ENCODE measurements around the gene RHNO1.

The RHNO1 gene

DNA sequence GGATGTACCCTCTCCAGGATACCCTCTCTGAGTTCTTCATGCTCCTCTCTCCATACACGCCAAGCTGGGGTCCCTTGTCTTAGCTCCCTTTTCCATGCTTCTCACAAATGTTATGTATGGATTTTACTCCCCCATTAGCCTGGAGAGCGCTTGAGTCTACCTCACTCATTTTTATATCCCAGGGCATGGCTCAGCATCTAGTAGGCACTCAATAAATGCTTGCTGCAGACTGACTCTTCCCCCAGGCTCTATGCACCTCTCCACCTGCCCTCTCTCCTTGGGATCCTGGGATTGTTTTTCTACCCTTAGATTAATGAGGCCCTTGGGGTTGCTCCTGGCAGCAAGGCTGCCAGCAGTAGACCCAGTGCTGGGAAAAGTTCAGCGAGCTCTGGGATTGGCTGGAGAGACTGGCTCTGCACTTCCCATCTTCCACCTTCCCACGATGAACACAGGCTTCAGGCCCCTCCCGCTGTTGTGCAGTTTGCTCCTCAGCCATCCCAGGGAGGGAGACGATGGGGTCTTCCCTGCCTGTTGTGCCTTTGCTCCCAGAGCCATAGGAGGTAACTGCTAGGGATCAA is 44.4 kb upstream of the RHNO1 start:
- Histone ChIP-seq H3K27ac (ENCODE audit: extremely low read depth, low read depth, low read length) (no peak overlapping the region), H3K36me3 (ENCODE audit: control insufficient read depth in 2 of 2, insufficient read depth in 1 of 2, low read length in 2 of 2) (peaks cover 12 to 35% of the 10 kb centered on the region in 2 experiments; a peak in 2 of 3 replicates), H3K4me3 (ENCODE audit: low read depth, low read length) (no peak overlapping the region), H3K9me3 (ENCODE audit: control insufficient read depth, insufficient read depth, low read depth, low read length) (no peaks in the 10 kb centered on the region), H3K4me1 (ENCODE audit: control insufficient read depth, insufficient read depth, low read length) (no peaks in the 10 kb centered on the region)
- CTCF ChIA-PET: interaction anchor here (0.8 to 2.2 kb wide), 3 partner anchors 13 to 49 kb away, joined by 3 to 8 read pairs (median 4); no protein-coding TSS in a partner anchor
- peak; percentile 84 for TF ChIP-seq ZNF664 (tag by site-specific recombination; IDR thresholded peaks at IDR 0.05)
- TF ChIP-seq ZNF426 (tag by site-specific recombination; IDR thresholded peaks at IDR 0.05): no peak
- no peak for TF ChIP-seq ZNF585B (tag by site-specific recombination; IDR thresholded peaks at IDR 0.05)
- TF ChIP-seq SP2 (tag by site-specific recombination; IDR thresholded peaks at IDR 0.05): peak; percentile 25; the same call in 1 of the 2 replicates
- TF ChIP-seq ZIC2 (tag by site-specific recombination; IDR thresholded peaks at IDR 0.05): peak; percentile 49; the same call in 1 of the 2 replicates
- 0 out of 2 replicates have a peak, but pooled peaks have one; percentile 54 for TF ChIP-seq ZNF792 (tag by site-specific recombination; IDR thresholded peaks at IDR 0.05)
- TF ChIP-seq ZBTB17 (tag by site-specific recombination; IDR thresholded peaks at IDR 0.05): peak; percentile 93
- TF ChIP-seq ZNF600 (tag by site-specific recombination; IDR thresholded peaks at IDR 0.05): no peak
- TF ChIP-seq ZNF423 (tag by site-specific recombination; IDR thresholded peaks at IDR 0.05): no peak
- POLR2A ChIA-PET: no interaction called here

DNA sequence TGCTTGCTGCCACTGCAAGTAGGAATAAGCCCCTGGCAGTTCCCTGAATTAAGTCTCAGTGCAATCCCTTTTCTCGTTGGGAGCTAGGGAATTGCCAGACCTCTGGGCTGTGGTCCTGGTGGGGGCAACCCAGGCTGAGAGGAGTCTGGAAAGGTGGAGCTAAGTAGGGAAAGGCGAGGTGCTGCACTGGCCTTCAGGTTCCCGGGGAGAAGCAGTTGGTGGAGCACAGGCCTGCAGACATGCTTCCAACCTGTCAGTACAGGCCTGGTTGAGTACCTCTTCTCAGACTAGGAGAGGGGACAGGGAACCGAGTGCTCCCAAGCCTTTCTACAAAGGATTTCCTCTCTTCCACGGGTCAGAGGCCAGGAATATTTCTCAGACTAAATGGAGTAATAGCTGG is 43.7 kb upstream of the RHNO1 start:
- ChIA-PET CTCF (interaction anchor here (1.0 to 2.2 kb wide), 2 partner anchors 12 to 21 kb away, joined by 4 to 8 read pairs; no protein-coding TSS in a partner anchor), POLR2A (interaction anchor here (0.9 kb wide), 1 partner anchor 13 kb away, joined by 3 read pairs; no protein-coding TSS in a partner anchor)
- H3K4me3 ChIP-seq (ENCODE audit: low read depth, low read length): no peak overlapping the region
- H3K9me3 ChIP-seq (ENCODE audit: control insufficient read depth, insufficient read depth, low read depth, low read length): no peaks in the 10 kb centered on the region
- H3K4me1 ChIP-seq (ENCODE audit: control insufficient read depth, insufficient read depth, low read length): no peaks in the 10 kb centered on the region
- TF ChIP-seq ZNF660 (tag by site-specific recombination; IDR thresholded peaks at IDR 0.05): no peak
- TF ChIP-seq ZNF610 (tag by site-specific recombination; IDR thresholded peaks at IDR 0.05; ENCODE audit: borderline replicate concordance): no peak
- no peak for TF ChIP-seq ZNF423 (tag by site-specific recombination; IDR thresholded peaks at IDR 0.05)
- no peak for TF ChIP-seq ZNF792 (tag by site-specific recombination; IDR thresholded peaks at IDR 0.05)
- TF ChIP-seq, protein P1, sequence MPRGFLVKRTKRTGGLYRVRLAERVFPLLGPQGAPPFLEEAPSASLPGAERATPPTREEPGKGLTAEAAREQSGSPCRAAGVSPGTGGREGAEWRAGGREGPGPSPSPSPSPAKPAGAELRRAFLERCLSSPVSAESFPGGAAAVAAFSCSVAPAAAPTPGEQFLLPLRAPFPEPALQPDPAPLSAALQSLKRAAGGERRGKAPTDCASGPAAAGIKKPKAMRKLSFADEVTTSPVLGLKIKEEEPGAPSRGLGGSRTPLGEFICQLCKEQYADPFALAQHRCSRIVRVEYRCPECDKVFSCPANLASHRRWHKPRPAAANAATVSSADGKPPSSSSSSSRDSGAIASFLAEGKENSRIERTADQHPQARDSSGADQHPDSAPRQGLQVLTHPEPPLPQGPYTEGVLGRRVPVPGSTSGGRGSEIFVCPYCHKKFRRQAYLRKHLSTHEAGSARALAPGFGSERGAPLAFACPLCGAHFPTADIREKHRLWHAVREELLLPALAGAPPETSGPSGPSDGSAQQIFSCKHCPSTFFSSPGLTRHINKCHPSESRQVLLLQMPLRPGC (tag by site-specific recombination; IDR thresholded peaks at IDR 0.05): no peak
- no peak for TF ChIP-seq KLF7 (tag by site-specific recombination; IDR thresholded peaks at IDR 0.05; ENCODE audit: borderline replicate concordance)
- TF ChIP-seq SETDB1 (IDR thresholded peaks at IDR 0.05; ENCODE audit: insufficient read length, low read length): no peak
- no peak for TF ChIP-seq ZNF138 (tag by site-specific recombination; IDR thresholded peaks at IDR 0.05; ENCODE audit: borderline replicate concordance)
- no peak for TF ChIP-seq ZNF157 (tag by site-specific recombination; IDR thresholded peaks at IDR 0.05)
- no peak for TF ChIP-seq REPIN1 (tag by site-specific recombination; IDR thresholded peaks at IDR 0.05; ENCODE audit: low read depth)
- no peak for TF ChIP-seq ZNF19 (tag by site-specific recombination; IDR thresholded peaks at IDR 0.05; ENCODE audit: low read depth)
- TF ChIP-seq ZNF311 (tag by site-specific recombination; IDR thresholded peaks at IDR 0.05; ENCODE audit: borderline replicate concordance): no peak
- TF ChIP-seq, protein P2, sequence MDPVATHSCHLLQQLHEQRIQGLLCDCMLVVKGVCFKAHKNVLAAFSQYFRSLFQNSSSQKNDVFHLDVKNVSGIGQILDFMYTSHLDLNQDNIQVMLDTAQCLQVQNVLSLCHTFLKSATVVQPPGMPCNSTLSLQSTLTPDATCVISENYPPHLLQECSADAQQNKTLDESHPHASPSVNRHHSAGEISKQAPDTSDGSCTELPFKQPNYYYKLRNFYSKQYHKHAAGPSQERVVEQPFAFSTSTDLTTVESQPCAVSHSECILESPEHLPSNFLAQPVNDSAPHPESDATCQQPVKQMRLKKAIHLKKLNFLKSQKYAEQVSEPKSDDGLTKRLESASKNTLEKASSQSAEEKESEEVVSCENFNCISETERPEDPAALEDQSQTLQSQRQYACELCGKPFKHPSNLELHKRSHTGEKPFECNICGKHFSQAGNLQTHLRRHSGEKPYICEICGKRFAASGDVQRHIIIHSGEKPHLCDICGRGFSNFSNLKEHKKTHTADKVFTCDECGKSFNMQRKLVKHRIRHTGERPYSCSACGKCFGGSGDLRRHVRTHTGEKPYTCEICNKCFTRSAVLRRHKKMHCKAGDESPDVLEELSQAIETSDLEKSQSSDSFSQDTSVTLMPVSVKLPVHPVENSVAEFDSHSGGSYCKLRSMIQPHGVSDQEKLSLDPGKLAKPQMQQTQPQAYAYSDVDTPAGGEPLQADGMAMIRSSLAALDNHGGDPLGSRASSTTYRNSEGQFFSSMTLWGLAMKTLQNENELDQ (tag by site-specific recombination; IDR thresholded peaks at IDR 0.05; ENCODE audit: low read depth): no peak
- no peak for TF ChIP-seq ZFP41 (tag by site-specific recombination; IDR thresholded peaks at IDR 0.05; ENCODE audit: borderline replicate concordance)
- TF ChIP-seq, protein P3, sequence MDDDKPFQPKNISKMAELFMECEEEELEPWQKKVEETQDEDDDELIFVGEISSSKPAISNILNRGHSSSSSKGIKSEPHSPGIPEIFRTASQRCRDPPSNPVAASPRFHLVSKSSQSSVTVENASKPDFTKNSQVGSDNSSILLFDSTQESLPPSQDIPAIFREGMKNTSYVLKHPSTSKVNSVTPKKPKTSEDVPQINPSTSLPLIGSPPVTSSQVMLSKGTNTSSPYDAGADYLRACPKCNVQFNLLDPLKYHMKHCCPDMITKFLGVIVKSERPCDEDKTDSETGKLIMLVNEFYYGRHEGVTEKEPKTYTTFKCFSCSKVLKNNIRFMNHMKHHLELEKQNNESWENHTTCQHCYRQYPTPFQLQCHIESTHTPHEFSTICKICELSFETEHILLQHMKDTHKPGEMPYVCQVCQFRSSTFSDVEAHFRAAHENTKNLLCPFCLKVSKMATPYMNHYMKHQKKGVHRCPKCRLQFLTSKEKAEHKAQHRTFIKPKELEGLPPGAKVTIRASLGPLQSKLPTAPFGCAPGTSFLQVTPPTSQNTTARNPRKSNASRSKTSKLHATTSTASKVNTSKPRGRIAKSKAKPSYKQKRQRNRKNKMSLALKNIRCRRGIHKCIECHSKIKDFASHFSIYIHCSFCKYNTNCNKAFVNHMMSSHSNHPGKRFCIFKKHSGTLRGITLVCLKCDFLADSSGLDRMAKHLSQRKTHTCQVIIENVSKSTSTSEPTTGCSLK (tag by site-specific recombination; IDR thresholded peaks at IDR 0.05): no peak
- no peak for TF ChIP-seq ZNF10 (tag by site-specific recombination; IDR thresholded peaks at IDR 0.05)
- no peak for TF ChIP-seq KLF16 (tag by site-specific recombination; IDR thresholded peaks at IDR 0.05)
- TF ChIP-seq, protein P4, sequence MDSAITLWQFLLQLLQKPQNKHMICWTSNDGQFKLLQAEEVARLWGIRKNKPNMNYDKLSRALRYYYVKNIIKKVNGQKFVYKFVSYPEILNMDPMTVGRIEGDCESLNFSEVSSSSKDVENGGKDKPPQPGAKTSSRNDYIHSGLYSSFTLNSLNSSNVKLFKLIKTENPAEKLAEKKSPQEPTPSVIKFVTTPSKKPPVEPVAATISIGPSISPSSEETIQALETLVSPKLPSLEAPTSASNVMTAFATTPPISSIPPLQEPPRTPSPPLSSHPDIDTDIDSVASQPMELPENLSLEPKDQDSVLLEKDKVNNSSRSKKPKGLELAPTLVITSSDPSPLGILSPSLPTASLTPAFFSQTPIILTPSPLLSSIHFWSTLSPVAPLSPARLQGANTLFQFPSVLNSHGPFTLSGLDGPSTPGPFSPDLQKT (IDR thresholded peaks at IDR 0.05; ENCODE audit: borderline replicate concordance, low read depth, low read length): no peak
- peaks cover 12 to 28% of the 10 kb centered on the region in 2 experiments; a peak in 2 of 3 replicates for H3K36me3 ChIP-seq (ENCODE audit: control insufficient read depth in 2 of 2, insufficient read depth in 1 of 2, low read length in 2 of 2)
- H3K27ac ChIP-seq (ENCODE audit: extremely low read depth, low read depth, low read length): no peak overlapping the region

Data from HEK293 (cell line).